GM18511 (cell line): ENCODE data around the gene MIDN.
A peak's percentile ranks its signal among the peaks of the same experiment; 100 is the strongest.

Experiments
- ATAC-seq: cut with Tn5 transposase; IDR thresholded peaks from one replicate; pipeline ENCODE4 v1.9.1; 2021; ENCODE audit warnings: mild to moderate bottlenecking, moderate library complexity; ENCODE audit not compliant: unreplicated experiment

Gene MIDN

GRCh38 chr19:1268226-1269064 is 20.1 kb downstream of the MIDN start:
- ATAC-seq: no peak

GRCh38 chr19:1269065-1269477 is 20.7 kb downstream of the MIDN start, which contains the start of gene CIRBP:
TSS of gene CIRBP (plus strand) at chr19:1269332. CDS start at chr19:1270934, 1,602 bp downstream.
- peak; percentile 55 for ATAC-seq

GRCh38 chr19:1269478-1270212 is 21.3 kb downstream of the MIDN start:
- peak; percentile 29 for ATAC-seq

- ATAC-seq: no peak
Measured at GRCh38 chr19:1270213-1270853, 21.9 kb downstream of the MIDN start.

- no peak for ATAC-seq
Measured at GRCh38 chr19:1270854-1271527, 22.6 kb downstream of the MIDN start.

- no peak for ATAC-seq
Measured at GRCh38 chr19:1271528-1272422, 23.4 kb downstream of the MIDN start.

GRCh38 chr19:1272423-1273262 is 24.3 kb downstream of the MIDN start:
- no peak for ATAC-seq

GRCh38 chr19:1273263-1274041 is 25.1 kb downstream of the MIDN start:
- no peak for ATAC-seq

GRCh38 chr19:1274081-1274851 is 25.9 kb downstream of the MIDN start:
- no peak for ATAC-seq

GRCh38 chr19:1274852-1275259 is 26.5 kb downstream of the MIDN start:
- ATAC-seq: no peak

GRCh38 chr19:1275260-1275975 is 27.0 kb downstream of the MIDN start, which contains the start of gene FAM174C:
TSS of gene FAM174C (plus strand) at chr19:1275530. CDS start at chr19:1275550, 20 bp downstream.
- ATAC-seq: peak; percentile 83

GRCh38 chr19:1275976-1276627 is 27.7 kb downstream of the MIDN start:
- ATAC-seq: no peak

GRCh38 chr19:1276628-1277022 is 28.2 kb downstream of the MIDN start:
- ATAC-seq: no peak

GRCh38 chr19:1277061-1277460 is 28.7 kb downstream of the MIDN start:
- ATAC-seq: no peak

- ATAC-seq: no peak
Measured at GRCh38 chr19:1278074-1278473, 29.7 kb downstream of the MIDN start.
